Memory B cell (primary cell): ENCODE data around the gene MICALL1.
"Not testable (repeated sequence)": the region's sequence is repeated elsewhere in the genome, so short reads cannot be mapped to it uniquely, and the experiment has no call there.

Experiments
- ATAC-seq: fragments of 150-1000 bp; cut with Tn5 transposase; 2 replicates; pipeline ENCODE4 v1.10.0; 2021; ENCODE audit warnings: low read depth, mild to moderate bottlenecking, moderate library complexity
- DNase-seq, 2 donors: peaks; one replicate each; pipeline ENCODE4 v3.0.0; 2022; ENCODE audit warnings: low spot score in 2 of 2
- H3K27ac Mint-ChIP-seq: one replicate; pipeline ENCODE4 v1.8.0; 2022; ENCODE audit warnings: mild to moderate bottlenecking, moderate library complexity, mixed read lengths
- H3K27me3 Mint-ChIP-seq: one replicate; pipeline ENCODE4 v1.8.0; 2022; ENCODE audit warnings: mixed read lengths
- H3K36me3 Mint-ChIP-seq: one replicate; pipeline ENCODE4 v1.8.0; 2022; ENCODE audit warnings: mild to moderate bottlenecking, mixed read lengths
- H3K4me1 Mint-ChIP-seq: one replicate; pipeline ENCODE4 v1.8.0; 2022; ENCODE audit warnings: mixed read lengths
- H3K4me3 Mint-ChIP-seq: one replicate; pipeline ENCODE4 v1.8.0; 2022; ENCODE audit warnings: mild to moderate bottlenecking, moderate library complexity, mixed read lengths
- H3K9me3 Mint-ChIP-seq: one replicate; pipeline ENCODE4 v1.8.0; 2022; ENCODE audit warnings: mixed read lengths

Gene MICALL1

GRCh38 chr22:37971475-37972434 lies 65.7 kb downstream of the MICALL1 start:
- peaks cover 5% of the 10 kb centered on the region for H3K4me1 Mint-ChIP-seq
- no peak overlapping the region for H3K27ac Mint-ChIP-seq
- no peak overlapping the region for H3K4me3 Mint-ChIP-seq
- no peaks in the 10 kb centered on the region for H3K27me3 Mint-ChIP-seq
- ATAC-seq (no peak), DNase-seq (no peak)
- no peaks in the 10 kb centered on the region for H3K9me3 Mint-ChIP-seq
- H3K36me3 Mint-ChIP-seq: peaks cover 35% of the 10 kb centered on the region

- H3K4me3 Mint-ChIP-seq: no peak overlapping the region
- H3K9me3 Mint-ChIP-seq: no peaks in the 10 kb centered on the region
- H3K4me1 Mint-ChIP-seq: peaks cover 5% of the 10 kb centered on the region
- H3K27ac Mint-ChIP-seq: no peak overlapping the region
- H3K36me3 Mint-ChIP-seq: peaks cover 35% of the 10 kb centered on the region
- ATAC-seq (no peak), DNase-seq (no peak)
- H3K27me3 Mint-ChIP-seq: no peaks in the 10 kb centered on the region
Observed at GRCh38 chr22:37972527-37972926, 66.4 kb downstream of the MICALL1 start.

GRCh38 chr22:37973271-37974170 lies 67.4 kb downstream of the MICALL1 start:
- Mint-ChIP-seq H3K4me1 (peaks cover 5% of the 10 kb centered on the region), H3K36me3 (peaks cover 29% of the 10 kb centered on the region), H3K27me3 (no peaks in the 10 kb centered on the region), H3K27ac (no peak overlapping the region), H3K4me3 (no peak overlapping the region), H3K9me3 (no peaks in the 10 kb centered on the region)
- DNase-seq: no peak
- ATAC-seq: no peak

GRCh38 chr22:37975153-37975552 lies 69.1 kb downstream of the MICALL1 start:
- no peak for ATAC-seq
- DNase-seq: no peak
- no peaks in the 10 kb centered on the region for H3K27me3 Mint-ChIP-seq
- peaks cover 3% of the 10 kb centered on the region for H3K4me1 Mint-ChIP-seq
- no peak overlapping the region for H3K4me3 Mint-ChIP-seq
- no peaks in the 10 kb centered on the region for H3K9me3 Mint-ChIP-seq
- H3K36me3 Mint-ChIP-seq: peaks cover 26% of the 10 kb centered on the region
- H3K27ac Mint-ChIP-seq: no peak overlapping the region

DNA sequence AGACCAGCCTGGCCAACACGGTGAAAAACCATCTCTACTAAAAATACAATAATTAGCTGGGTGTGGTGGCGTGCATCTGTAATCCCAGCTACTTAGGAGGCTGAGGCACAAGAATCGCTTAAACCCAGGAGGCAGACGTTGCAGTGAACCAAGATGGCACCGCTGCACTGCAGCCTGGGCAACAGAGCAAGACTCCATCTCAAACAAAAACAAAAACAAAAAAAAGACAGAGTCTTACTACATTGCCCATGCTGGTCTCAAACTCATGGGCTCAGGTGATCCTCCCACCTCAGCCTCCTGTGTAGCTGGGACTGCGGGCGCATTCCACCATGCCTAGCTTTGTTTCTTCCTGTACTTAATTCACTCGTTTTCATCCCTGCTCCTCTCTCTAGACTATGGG lies 69.9 kb downstream of the MICALL1 start:
- H3K36me3 Mint-ChIP-seq: peaks cover 26% of the 10 kb centered on the region
- not testable (repeated sequence) for H3K9me3 Mint-ChIP-seq, DNase-seq, H3K4me3 Mint-ChIP-seq, H3K27me3 Mint-ChIP-seq, H3K4me1 Mint-ChIP-seq, ATAC-seq, H3K27ac Mint-ChIP-seq

- Mint-ChIP-seq H3K27me3 (no peaks in the 10 kb centered on the region), H3K9me3 (no peaks in the 10 kb centered on the region), H3K27ac (no peak overlapping the region), H3K36me3 (peaks cover 22% of the 10 kb centered on the region), H3K4me1 (peaks cover 3% of the 10 kb centered on the region), H3K4me3 (no peak overlapping the region)
- DNase-seq (no peak), ATAC-seq (no peak)
Observed at GRCh38 chr22:37976547-37976946, 70.5 kb downstream of the MICALL1 start.

GRCh38 chr22:37979782-37980181 lies 73.7 kb downstream of the MICALL1 start:
- H3K27ac Mint-ChIP-seq: no peak overlapping the region
- ATAC-seq (no peak), DNase-seq (no peak)
- H3K4me3 Mint-ChIP-seq: no peak overlapping the region
- H3K27me3 Mint-ChIP-seq: no peaks in the 10 kb centered on the region
- peaks cover 20% of the 10 kb centered on the region for H3K36me3 Mint-ChIP-seq
- no peaks in the 10 kb centered on the region for H3K9me3 Mint-ChIP-seq
- H3K4me1 Mint-ChIP-seq: peaks cover 1% of the 10 kb centered on the region

DNA sequence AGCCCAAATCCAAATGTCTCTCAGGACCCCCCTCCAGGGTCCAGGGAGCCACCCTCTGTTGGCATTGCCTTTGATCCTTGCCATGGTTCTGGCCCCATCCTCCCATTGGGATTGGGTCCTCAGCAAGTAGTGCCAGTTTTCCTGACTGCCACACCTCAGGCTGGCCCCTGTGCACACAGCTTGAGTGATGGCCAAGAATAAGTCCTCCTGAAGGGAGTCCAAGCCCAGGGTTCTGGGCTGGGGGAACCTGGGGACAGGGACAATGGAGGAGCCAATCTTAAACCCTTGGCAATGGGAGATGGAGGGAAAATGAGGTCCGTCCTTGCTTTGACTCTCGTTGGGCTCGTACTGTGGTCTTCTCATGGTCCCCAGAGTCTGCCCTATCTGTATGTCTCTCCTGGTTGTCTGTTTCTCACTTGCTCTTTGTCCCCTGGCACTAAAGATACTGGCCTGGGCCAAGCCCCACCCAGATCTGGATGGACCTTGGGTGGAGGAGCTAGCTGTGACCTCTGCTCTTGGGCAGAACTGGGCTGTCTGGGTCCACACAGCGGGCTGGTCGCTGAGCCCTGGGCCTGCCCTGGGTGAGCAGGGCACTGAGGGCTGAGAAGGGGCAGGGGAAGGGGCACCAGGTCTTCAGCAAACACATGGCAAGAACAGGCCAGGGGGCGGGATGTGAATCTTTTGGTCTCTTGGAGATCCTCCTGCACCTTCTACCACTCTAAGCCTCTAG lies 75.3 kb downstream of the MICALL1 start:
- ATAC-seq (no peak), DNase-seq (no peak)
- no peaks in the 10 kb centered on the region for H3K27me3 Mint-ChIP-seq
- H3K4me1 Mint-ChIP-seq: no peaks in the 10 kb centered on the region
- no peaks in the 10 kb centered on the region for H3K9me3 Mint-ChIP-seq
- H3K4me3 Mint-ChIP-seq: no peak overlapping the region
- H3K27ac Mint-ChIP-seq: no peak overlapping the region
- peaks cover 9% of the 10 kb centered on the region for H3K36me3 Mint-ChIP-seq

DNA sequence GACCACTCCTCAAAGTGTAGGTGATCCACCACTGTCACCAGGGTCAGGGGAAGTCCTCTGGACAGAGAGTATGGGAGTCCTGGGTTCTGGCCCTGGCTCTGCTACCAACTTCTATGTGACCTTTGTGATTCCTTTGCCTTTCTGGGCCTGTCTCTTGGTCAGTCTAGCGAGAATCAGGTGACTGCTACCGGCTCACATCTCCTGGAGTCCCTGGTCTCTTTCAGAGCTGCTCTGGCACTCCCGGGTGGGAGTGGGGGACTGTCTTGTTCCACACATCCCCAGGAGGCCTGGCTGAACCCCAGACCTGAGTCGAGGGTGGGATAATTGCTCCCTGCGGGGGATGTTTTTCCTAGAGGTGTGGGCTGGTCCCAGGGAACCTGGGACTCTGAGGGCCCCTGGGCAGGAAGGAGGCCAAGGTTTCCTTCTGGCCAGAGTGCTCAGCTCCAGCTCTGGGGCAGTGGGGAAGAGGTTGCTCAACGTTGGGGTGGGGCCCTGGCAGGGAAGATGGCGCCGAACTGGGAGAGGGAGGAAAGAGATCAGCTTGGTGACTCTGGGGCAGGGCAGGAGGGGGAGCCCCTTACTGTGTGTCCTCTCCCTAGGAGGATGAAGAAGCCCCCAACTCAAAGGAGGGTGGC lies 76.2 kb downstream of the MICALL1 start:
- no peak for ATAC-seq
- no peaks in the 10 kb centered on the region for H3K4me1 Mint-ChIP-seq
- H3K9me3 Mint-ChIP-seq: no peaks in the 10 kb centered on the region
- H3K27ac Mint-ChIP-seq: no peak overlapping the region
- H3K4me3 Mint-ChIP-seq: no peak overlapping the region
- H3K27me3 Mint-ChIP-seq: no peaks in the 10 kb centered on the region
- DNase-seq: no peak
- peaks cover 7% of the 10 kb centered on the region for H3K36me3 Mint-ChIP-seq

- H3K27me3 Mint-ChIP-seq: no peaks in the 10 kb centered on the region
- no peaks in the 10 kb centered on the region for H3K4me1 Mint-ChIP-seq
- no peak overlapping the region for H3K4me3 Mint-ChIP-seq
- no peaks in the 10 kb centered on the region for H3K9me3 Mint-ChIP-seq
- ATAC-seq (no peak), DNase-seq (no peak)
- H3K27ac Mint-ChIP-seq: no peak overlapping the region
- H3K36me3 Mint-ChIP-seq: peaks cover 5% of the 10 kb centered on the region
Observed at GRCh38 chr22:37982938-37983859, 77.1 kb downstream of the MICALL1 start.

DNA sequence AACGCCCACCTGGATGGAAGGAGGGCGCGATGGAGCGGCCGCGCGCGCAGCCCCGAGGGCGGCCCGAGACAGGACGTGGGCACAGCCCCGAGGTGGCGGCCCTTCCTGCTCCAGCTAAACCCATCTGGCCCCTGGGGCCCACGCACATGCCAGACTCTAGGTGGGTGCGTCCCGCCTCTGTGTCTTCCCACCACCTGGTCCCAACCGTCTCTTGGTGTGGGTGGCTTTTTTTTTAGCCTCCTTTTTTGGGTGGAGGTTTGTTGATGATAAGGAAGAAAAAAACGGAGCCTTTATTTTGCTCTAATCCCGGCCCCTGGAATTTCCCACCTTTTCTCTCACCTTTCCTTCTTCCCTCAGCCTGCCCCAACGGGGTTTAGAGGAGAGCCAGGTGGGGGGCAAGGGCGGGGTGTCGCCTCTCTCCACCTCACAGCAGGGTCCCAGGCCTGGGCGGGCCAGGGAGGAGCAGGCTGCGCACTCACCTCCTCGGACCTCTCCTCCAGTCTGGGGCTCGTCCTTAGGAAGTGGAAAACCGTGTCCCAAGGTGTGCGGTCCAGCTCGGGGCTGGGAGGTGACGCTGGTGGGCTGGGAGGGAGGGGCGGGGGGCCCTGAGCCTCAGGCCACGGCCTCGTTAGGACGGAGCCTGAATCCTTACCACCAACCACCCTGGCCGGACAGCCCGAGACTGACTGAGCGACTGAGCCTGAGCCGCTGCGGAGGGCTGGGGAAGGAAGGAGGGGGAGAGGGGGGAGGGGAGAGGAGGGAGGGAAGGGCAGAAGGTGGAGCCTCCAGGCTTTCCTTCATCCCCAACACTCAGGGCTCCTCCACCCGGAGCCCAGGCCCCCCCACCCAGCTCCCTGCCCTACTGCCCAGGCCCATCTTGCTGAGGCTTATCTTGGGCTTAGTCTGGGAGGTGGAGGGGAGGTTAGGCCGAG lies 78.0 kb downstream of the MICALL1 start, which contains the start of gene SOX10:
Gene SOX10 (minus strand): TSS at position 696 of the 932 bp plus-strand sequence. CDS start 771 bp downstream, outside the sequence.
- no peaks in the 10 kb centered on the region for H3K9me3 Mint-ChIP-seq
- H3K27me3 Mint-ChIP-seq: no peaks in the 10 kb centered on the region
- no peak for DNase-seq
- ATAC-seq: no peak
- no peaks in the 10 kb centered on the region for H3K4me1 Mint-ChIP-seq
- H3K4me3 Mint-ChIP-seq: no peak within 1 kb of the TSS
- peaks cover 5% of the 10 kb centered on the region for H3K36me3 Mint-ChIP-seq
- H3K27ac Mint-ChIP-seq: no peak within 1 kb of the TSS
